Sigmoid colon (tissue), 7 donors: ENCODE results near the gene SLC16A8. TPM values are rescaled to one million over a fixed set of nuclear protein-coding genes. Genes with fewer than 3 reads are reported as not detected.
A peak's percentile ranks its signal among the peaks of the same experiment; 100 is the strongest.

Experiments
- DNase-seq: peaks from one replicate; pipeline ENCODE4 v3.0.0-alpha.2; 2019
- H3K27ac ChIP-seq, 4 donors: fragments of 200-600 bp; sonication (generic); one replicate each; pipeline ENCODE4 v1.5.1; 2016 to 2019; ENCODE audit warnings: mild to moderate bottlenecking in 1 of 4
- H3K27me3 ChIP-seq, 3 donors: fragments of 200-600 bp; sonication (generic); one replicate each; pipeline ENCODE4 v1.5.1; 2019; ENCODE audit warnings: mild to moderate bottlenecking in 1 of 3
- H3K36me3 ChIP-seq, 4 donors: fragments of 200-600 bp; sonication (generic); one replicate each; pipeline ENCODE4 v1.5.1; 2016 to 2019
- H3K4me1 ChIP-seq, 4 donors: fragments of 200-600 bp; sonication (generic); one replicate each; pipeline ENCODE4 v1.5.1; 2017 to 2019
- H3K4me3 ChIP-seq, 4 donors: fragments of 200-600 bp; sonication (generic); one replicate each; pipeline ENCODE4 v1.5.1; 2017 to 2019; ENCODE audit warnings: mild to moderate bottlenecking in 2 of 4, moderate library complexity in 1 of 4
- H3K9me3 ChIP-seq, 4 donors: fragments of 200-600 bp in 3 of 4; sonication (generic) in 3 of 4; one replicate each; pipeline versions ENCODE4 v1.5.1 to v1.6.1; 2013 to 2019
- CTCF ChIP-seq, 4 experiments: fragments of 450-650 bp in 3 of 4; fragments of 200-600 bp in 1 of 4; IDR thresholded peaks; one replicate each; pipeline ENCODE4 v1.5.1; 2016 to 2019; ENCODE audit warnings: antibody characterized with exemption in 4 of 4, mild to moderate bottlenecking in 3 of 4, moderate library complexity in 2 of 4
- EP300 ChIP-seq, 4 donors: sonication (generic); formaldehyde crosslinking; IDR thresholded peaks; one replicate each; pipeline ENCODE4 v1.6.1; 2017; ENCODE audit warnings: antibody characterized with exemption in 4 of 4
- POLR2A ChIP-seq, 2 donors: fragments of 450-650 bp; IDR thresholded peaks; one replicate each; pipeline ENCODE4 v1.6.1; 2016; ENCODE audit warnings: antibody characterized with exemption in 2 of 2, mild to moderate bottlenecking in 2 of 2, moderate library complexity in 2 of 2
- POLR2AphosphoS5 ChIP-seq, 4 donors: sonication (generic); formaldehyde crosslinking; IDR thresholded peaks; one replicate each; pipeline ENCODE4 v1.6.1; 2017; ENCODE audit warnings: antibody characterized with exemption in 4 of 4
- WGBS, 2 donors: extraction: QIAGEN DNeasy Blood & Tissue Kit; methylation state at CpG; one replicate each; pipeline ENCODE4 v1.1.7; 2013; 5-methylcytosine and 5-hydroxymethylcytosine counted together
- intact Hi-C: fragments of 100-400 bp; cut with DNase I; formaldehyde crosslinking; loops from one replicate; pipeline ENCODE4 v1.15.1; 2023
- polyA plus RNA-seq, 3 donors: library from polyadenylated mRNA; stranded (reverse); fragments of 200-250 nt; gene quantifications; one replicate each; pipeline ENCODE4 v1.2.3, GENCODE V29; 2013
- total RNA-seq, 4 donors: library from RNA; depleted of rRNA; stranded (reverse); fragments of >200 nt; gene quantifications; one replicate each; pipeline ENCODE4 v1.1.0, GENCODE V29; 2016
- donor health status: healthy with polysubstance abuse.
- donor health status: Bipolar disorder and iron deficiency.
- donor health status: healthy.

Gene SLC16A8
- total and polyA plus RNA-seq, 7 donors: 0.20 to 0.71 (median 0.55) TPM; not detected in 4

- no peak for DNase-seq
- TF ChIP-seq CTCF (IDR thresholded peaks at IDR 0.05): peak in 1 of 4 experiments; percentile 18
- no peak for TF ChIP-seq EP300 (IDR thresholded peaks at IDR 0.05)
- H3K9me3 ChIP-seq: no peaks in the 10 kb centered on the region
- WGBS, 2 donors: 73 to 78% methylated on average over 30 to 32 of the region's 32 CpGs
- H3K27me3 ChIP-seq: no peaks in the 10 kb centered on the region
- peaks cover 0 to 7% (median 3%) of the 10 kb centered on the region in 4 donors for H3K4me1 ChIP-seq
- no peaks in the 10 kb centered on the region for H3K36me3 ChIP-seq
- no peak overlapping the region for H3K27ac ChIP-seq
- intact Hi-C loops: no loop called here
- H3K4me3 ChIP-seq: no peak overlapping the region
Measured at GRCh38 chr22:38097557-38098409, 13.8 kb upstream of the SLC16A8 start.

- TF ChIP-seq EP300 (IDR thresholded peaks at IDR 0.05): no peak
- no peak for TF ChIP-seq CTCF (IDR thresholded peaks at IDR 0.05)
- TF ChIP-seq POLR2A (IDR thresholded peaks at IDR 0.05): no peak
- no peak for TF ChIP-seq POLR2AphosphoS5 (IDR thresholded peaks at IDR 0.05)
- no peak for DNase-seq
- WGBS, 2 donors: 87 to 95% methylated on average over 15 of the region's 15 CpGs
- intact Hi-C loops: no loop called here
- H3K27ac ChIP-seq: no peak overlapping the region
- H3K27me3 ChIP-seq: no peaks in the 10 kb centered on the region
- no peaks in the 10 kb centered on the region for H3K36me3 ChIP-seq
- H3K4me1 ChIP-seq: peaks cover 0 to 7% (median 3%) of the 10 kb centered on the region in 4 donors
- H3K9me3 ChIP-seq: no peaks in the 10 kb centered on the region
- no peak overlapping the region for H3K4me3 ChIP-seq
Measured at GRCh38 chr22:38097058-38097457, 13.1 kb upstream of the SLC16A8 start.

GRCh38 chr22:38089474-38089851 lies 5.5 kb upstream of the SLC16A8 start:
- intact Hi-C loops: no loop called here
- Histone ChIP-seq H3K27me3 (peaks cover 15 to 31% (median 19%) of the 10 kb centered on the region in 3 donors), H3K9me3 (no peaks in the 10 kb centered on the region), H3K27ac (no peak overlapping the region), H3K4me3 (peak overlapping the region in 2 of 4 donors; percentile 32 to 43), H3K4me1 (peaks cover 0 to 15% (median 11%) of the 10 kb centered on the region in 4 donors), H3K36me3 (no peaks in the 10 kb centered on the region)
- DNase-seq: no peak
- WGBS, 2 donors: 51 to 83% methylated on average over 34 of the region's 34 CpGs
- TF ChIP-seq POLR2A (IDR thresholded peaks at IDR 0.05) (no peak), POLR2AphosphoS5 (IDR thresholded peaks at IDR 0.05) (no peak), EP300 (IDR thresholded peaks at IDR 0.05) (no peak), CTCF (IDR thresholded peaks at IDR 0.05) (no peak)

GRCh38 chr22:38088629-38089473 lies 4.9 kb upstream of the SLC16A8 start:
- Histone ChIP-seq H3K4me1 (peaks cover 0 to 15% (median 11%) of the 10 kb centered on the region in 4 donors), H3K27ac (no peak overlapping the region), H3K27me3 (peaks cover 15 to 36% (median 25%) of the 10 kb centered on the region in 3 donors), H3K9me3 (no peaks in the 10 kb centered on the region), H3K4me3 (peak overlapping the region in 3 of 4 donors; percentile 9 to 43 (median 32)), H3K36me3 (no peaks in the 10 kb centered on the region)
- TF ChIP-seq EP300 (IDR thresholded peaks at IDR 0.05): no peak
- TF ChIP-seq POLR2AphosphoS5 (IDR thresholded peaks at IDR 0.05): no peak
- TF ChIP-seq CTCF (IDR thresholded peaks at IDR 0.05): no peak
- TF ChIP-seq POLR2A (IDR thresholded peaks at IDR 0.05): no peak
- 44 to 76% methylated on average over 84 of the region's 85 CpGs for WGBS, 2 donors
- intact Hi-C loops: no loop called here
- no peak for DNase-seq
